Keratinocyte (primary cell): Measurements from ENCODE around the gene NLK. TPM values are rescaled to one million over a fixed set of nuclear protein-coding genes. Genes with fewer than 3 reads are reported as not detected.

ENCODE experiments used
- DNase-seq: peaks from one replicate; pipeline ENCODE4 v3.0.0-alpha.2; 2011; ENCODE audit warnings: low read depth, missing footprints, low spot score
- FAIRE-seq: peaks from 2 replicates; lab custom pipeline; 2011; peaks lifted over from hg19 to GRCh38; lab: Jason Lieb, UNC
- H2AFZ ChIP-seq: 2 replicates; pipeline ENCODE4 v1.6.0; 2012; ENCODE audit warnings: low read length, control low read depth, inconsistent platforms; ENCODE audit not compliant: control insufficient read depth
- H3K27ac ChIP-seq: 2 replicates; pipeline ENCODE4 v1.5.1; 2011; ENCODE audit warnings: low read length; ENCODE audit not compliant: control insufficient read depth, insufficient read depth
- H3K27me3 ChIP-seq: 3 replicates; pipeline ENCODE4 v1.6.0; 2011; ENCODE audit warnings: low read length; ENCODE audit not compliant: control insufficient read depth, insufficient read depth; ENCODE audit errors: extremely low read depth
- H3K36me3 ChIP-seq, 2 experiments: 2 replicates in 1 of 2; 3 replicates in 1 of 2; pipeline ENCODE4 v1.5.1; 2011; ENCODE audit warnings: low read length in 2 of 2, mild to moderate bottlenecking in 1 of 2; ENCODE audit not compliant: control insufficient read depth in 2 of 2, insufficient read depth in 2 of 2; ENCODE audit errors: extremely low read depth in 1 of 2
- H3K4me1 ChIP-seq: 3 replicates; pipeline ENCODE4 v1.5.1; 2011; ENCODE audit warnings: low read length; ENCODE audit not compliant: control insufficient read depth, insufficient read depth; ENCODE audit errors: extremely low read depth
- H3K4me2 ChIP-seq: 3 replicates; pipeline ENCODE4 v1.6.0; 2011; ENCODE audit warnings: low read depth, low read length; ENCODE audit not compliant: control insufficient read depth, insufficient read depth; ENCODE audit errors: extremely low read depth
- H3K4me3 ChIP-seq, 3 experiments: fragments of 200-600 bp in 1 of 3; sonication (generic) in 1 of 3; 2 replicates in 2 of 3; 3 replicates in 1 of 3; pipeline ENCODE4 v1.5.1; 2011 to 2016; ENCODE audit warnings: low read length in 3 of 3, mild to moderate bottlenecking in 3 of 3, control low read depth in 2 of 3, inconsistent platforms in 1 of 3, low read depth in 1 of 3, mixed read lengths in 1 of 3, mixed run types in 1 of 3, moderate library complexity in 1 of 3; ENCODE audit not compliant: control insufficient read depth in 2 of 3, insufficient read depth in 2 of 3; ENCODE audit errors: extremely low read depth in 1 of 3
- H3K79me2 ChIP-seq: 2 replicates; pipeline ENCODE4 v1.6.0; 2012; ENCODE audit warnings: low read length; ENCODE audit not compliant: control insufficient read depth, insufficient read depth
- H3K9ac ChIP-seq: 3 replicates; pipeline ENCODE4 v1.6.0; 2011; ENCODE audit warnings: low read length; ENCODE audit not compliant: control insufficient read depth, insufficient read depth; ENCODE audit errors: extremely low read depth
- H3K9me1 ChIP-seq: 3 replicates; pipeline ENCODE4 v1.6.0; 2011; ENCODE audit warnings: low read length; ENCODE audit not compliant: control insufficient read depth, insufficient read depth; ENCODE audit errors: extremely low read depth
- H3K9me3 ChIP-seq: 2 replicates; pipeline ENCODE4 v1.5.1; 2012; ENCODE audit warnings: low read depth, low read length; ENCODE audit not compliant: control insufficient read depth
- H4K20me1 ChIP-seq: 3 replicates; pipeline ENCODE4 v1.6.0; 2011; ENCODE audit warnings: low read length; ENCODE audit not compliant: control insufficient read depth, insufficient read depth; ENCODE audit errors: extremely low read depth
- CTCF ChIP-seq, 3 experiments: IDR thresholded peaks in 1 of 3; conservative IDR thresholded peaks in 1 of 3; optimal IDR thresholded peaks in 1 of 3; 2 replicates in 2 of 3; 3 replicates in 1 of 3; pipeline versions ENCODE3 to v1.5.1; 2011; ENCODE audit warnings: low read length in 3 of 3, mild to moderate bottlenecking in 3 of 3, moderate library complexity in 2 of 3, control low read depth in 1 of 3, inconsistent platforms in 1 of 3; ENCODE audit not compliant: insufficient read depth in 2 of 3; ENCODE audit errors: extremely low read depth in 1 of 3
- EZH2 ChIP-seq: IDR thresholded peaks from one replicate; pipeline ENCODE4 v1.6.1; 2012; ENCODE audit warnings: inconsistent platforms, mild to moderate bottlenecking, low read length, moderate library complexity
- dilution Hi-C: fragments of 300-500 bp; cut with MboI; formaldehyde crosslinking; loops from one replicate; pipeline ENCODE4 v1.7.0; 2020; ENCODE audit warnings: low sequenced_read_pairs; ENCODE audit not compliant: extremely low pct_ligation_motif_present
- polyA plus RNA-seq, 5 experiments: library from polyadenylated mRNA; depleted of rRNA in 3 of 5; stranded (reverse) in 3 of 5; stranded (forward) in 1 of 5; unstranded in 1 of 5; fragments of >200 nt; gene quantifications; 1 replicate in 1 of 5; 2 replicates in 3 of 5; 3 replicates in 1 of 5; pipeline versions ENCODE4 v1.2.1 to v1.2.3, GENCODE V29; 2011 to 2012; ENCODE audit warnings: missing spikeins in 2 of 5, low read depth in 1 of 5, low replicate concordance in 1 of 5

Gene NLK
- polyA plus RNA-seq, 1 donor (not counting 4 experiments of a cell fraction or from before 2014, with no cell fraction given), result 20.9 TPM

- no peak for TF ChIP-seq CTCF (optimal IDR thresholded peaks at IDR 0.05 in 1 of 3, IDR thresholded peaks at IDR 0.05 in 1 of 3, conservative IDR thresholded peaks at IDR 0.05 in 1 of 3; ENCODE audit: extremely low read depth in 1 of 3, insufficient read depth in 2 of 3, low read length in 3 of 3)
- no peak for TF ChIP-seq EZH2
- FAIRE-seq (no peak), DNase-seq (no peak)
- H4K20me1 ChIP-seq, result no peaks in the 10 kb centered on the region
- H3K9ac ChIP-seq, result no peak overlapping the region
- dilution Hi-C loops, result no loop called here
- H3K4me1 ChIP-seq, result no peaks in the 10 kb centered on the region
- H2AFZ ChIP-seq, result no peak overlapping the region
- no peaks in the 10 kb centered on the region for H3K27me3 ChIP-seq
- no peak overlapping the region for H3K4me3 ChIP-seq
- H3K27ac ChIP-seq, result no peak overlapping the region
- no peaks in the 10 kb centered on the region for H3K9me3 ChIP-seq
- peaks cover 3 to 18% of the 10 kb centered on the region in 2 experiments for H3K36me3 ChIP-seq
- no peaks in the 10 kb centered on the region for H3K9me1 ChIP-seq
- H3K79me2 ChIP-seq, result no peaks in the 10 kb centered on the region
- no peak overlapping the region for H3K4me2 ChIP-seq
These were observed 151.9 kb downstream of the NLK start for GRCh38 chr17:28194382-28194781.

GRCh38 chr17:28196636-28197035 lies 154.2 kb downstream of the NLK start:
- no peak overlapping the region for H3K9ac ChIP-seq
- no peak overlapping the region for H3K4me2 ChIP-seq
- H3K27ac ChIP-seq, result no peak overlapping the region
- no peaks in the 10 kb centered on the region for H3K79me2 ChIP-seq
- DNase-seq, result no peak
- H3K9me3 ChIP-seq, result no peaks in the 10 kb centered on the region
- TF ChIP-seq CTCF (optimal IDR thresholded peaks at IDR 0.05 in 1 of 3, IDR thresholded peaks at IDR 0.05 in 1 of 3, conservative IDR thresholded peaks at IDR 0.05 in 1 of 3; ENCODE audit: extremely low read depth in 1 of 3, insufficient read depth in 2 of 3, low read length in 3 of 3), result no peak
- TF ChIP-seq EZH2, result no peak
- no peak for FAIRE-seq
- no peaks in the 10 kb centered on the region for H3K9me1 ChIP-seq
- H3K4me1 ChIP-seq, result no peaks in the 10 kb centered on the region
- no peak overlapping the region for H3K4me3 ChIP-seq
- no peak overlapping the region for H2AFZ ChIP-seq
- no peaks in the 10 kb centered on the region for H3K27me3 ChIP-seq
- no peaks in the 10 kb centered on the region for H4K20me1 ChIP-seq
- H3K36me3 ChIP-seq, result peaks cover 3 to 13% of the 10 kb centered on the region in 2 experiments
- dilution Hi-C loops, result no loop called here
